ENCODE results near the gene MARK4.

DNA sequence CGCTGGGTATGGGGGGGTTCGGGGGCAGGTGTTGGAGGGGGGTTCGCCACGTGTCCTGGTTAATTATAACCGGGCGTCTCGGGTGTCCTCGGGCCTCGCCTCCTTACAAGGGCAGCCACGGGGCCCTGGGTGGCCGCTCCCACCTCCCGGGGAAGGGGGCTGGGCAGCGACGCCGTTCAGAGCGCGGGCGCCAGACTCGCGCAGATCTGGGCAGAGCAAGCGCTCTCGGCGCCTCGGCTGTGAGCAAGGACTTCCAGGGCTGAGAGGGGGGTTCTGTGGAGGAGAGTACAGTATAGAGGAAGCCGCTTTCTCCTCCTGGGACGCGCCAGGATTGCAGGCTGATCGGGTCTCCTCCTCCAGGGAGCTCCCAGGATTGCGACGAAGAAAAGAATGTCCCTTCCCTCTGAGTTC is 72.6 kb downstream of the MARK4 start:
- TF ChIP-seq, protein P1, sequence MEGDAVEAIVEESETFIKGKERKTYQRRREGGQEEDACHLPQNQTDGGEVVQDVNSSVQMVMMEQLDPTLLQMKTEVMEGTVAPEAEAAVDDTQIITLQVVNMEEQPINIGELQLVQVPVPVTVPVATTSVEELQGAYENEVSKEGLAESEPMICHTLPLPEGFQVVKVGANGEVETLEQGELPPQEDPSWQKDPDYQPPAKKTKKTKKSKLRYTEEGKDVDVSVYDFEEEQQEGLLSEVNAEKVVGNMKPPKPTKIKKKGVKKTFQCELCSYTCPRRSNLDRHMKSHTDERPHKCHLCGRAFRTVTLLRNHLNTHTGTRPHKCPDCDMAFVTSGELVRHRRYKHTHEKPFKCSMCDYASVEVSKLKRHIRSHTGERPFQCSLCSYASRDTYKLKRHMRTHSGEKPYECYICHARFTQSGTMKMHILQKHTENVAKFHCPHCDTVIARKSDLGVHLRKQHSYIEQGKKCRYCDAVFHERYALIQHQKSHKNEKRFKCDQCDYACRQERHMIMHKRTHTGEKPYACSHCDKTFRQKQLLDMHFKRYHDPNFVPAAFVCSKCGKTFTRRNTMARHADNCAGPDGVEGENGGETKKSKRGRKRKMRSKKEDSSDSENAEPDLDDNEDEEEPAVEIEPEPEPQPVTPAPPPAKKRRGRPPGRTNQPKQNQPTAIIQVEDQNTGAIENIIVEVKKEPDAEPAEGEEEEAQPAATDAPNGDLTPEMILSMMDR (conservative IDR thresholded peaks at IDR 0.05 in 1 of 2, IDR thresholded peaks at IDR 0.05 in 1 of 2; ENCODE audit: extremely low read depth in 1 of 2, insufficient read depth in 1 of 2, low read depth in 1 of 2, low read length in 2 of 2) = no peak
- TF ChIP-seq EZH2 (IDR thresholded peaks at IDR 0.05; ENCODE audit: borderline replicate concordance, low read length) = no peak
